ENCODE measurements around the gene SERPINF2.

SERPINF2 gene

GRCh38 chr17:1750628-1751027 is 8.0 kb downstream of the SERPINF2 start:
- no peak for TF ChIP-seq CTCF (IDR thresholded peaks at IDR 0.05; ENCODE audit: low read depth, low read length)
- no peak for DNase-seq (ENCODE audit: extremely low read depth, low read depth)

- no peak for DNase-seq (ENCODE audit: extremely low read depth, low read depth)
- no peak for TF ChIP-seq CTCF (IDR thresholded peaks at IDR 0.05; ENCODE audit: low read depth, low read length)
These were observed 10.0 kb downstream of the SERPINF2 start for GRCh38 chr17:1752425-1753262.

- no peak for TF ChIP-seq CTCF (IDR thresholded peaks at IDR 0.05; ENCODE audit: low read depth, low read length)
- DNase-seq (ENCODE audit: extremely low read depth, low read depth) = no peak
These were observed 11.2 kb downstream of the SERPINF2 start for GRCh38 chr17:1753767-1754429.

- no peak for DNase-seq (ENCODE audit: extremely low read depth, low read depth)
- no peak for TF ChIP-seq CTCF (IDR thresholded peaks at IDR 0.05; ENCODE audit: low read depth, low read length)
These were observed 11.9 kb downstream of the SERPINF2 start for GRCh38 chr17:1754430-1755112.

- no peak for TF ChIP-seq CTCF (IDR thresholded peaks at IDR 0.05; ENCODE audit: low read depth, low read length)
- no peak for DNase-seq (ENCODE audit: extremely low read depth, low read depth)
These were observed 12.7 kb downstream of the SERPINF2 start for GRCh38 chr17:1755252-1755826.

- DNase-seq (ENCODE audit: extremely low read depth, low read depth) = no peak
- TF ChIP-seq CTCF (IDR thresholded peaks at IDR 0.05; ENCODE audit: low read depth, low read length) = no peak
These were observed 13.2 kb downstream of the SERPINF2 start for GRCh38 chr17:1755827-1756262.

All from AG09319 (cell line).